Esophagus squamous epithelium (tissue), 4 donors: ENCODE results near the gene PPP1R1A.

Experiments
- CTCF ChIP-seq, 6 experiments: fragments of 450-650 bp in 4 of 6; fragments of 200-600 bp in 2 of 6; sonication (generic) in 2 of 6; IDR thresholded peaks; one replicate each; pipeline ENCODE4 v1.5.1; 2016 to 2019; ENCODE audit warnings: antibody characterized with exemption in 6 of 6, mild to moderate bottlenecking in 4 of 6, moderate library complexity in 4 of 6
- POLR2A ChIP-seq, 4 donors: fragments of 450-650 bp; IDR thresholded peaks; one replicate each; pipeline ENCODE4 v1.6.1; 2017; ENCODE audit warnings: antibody characterized with exemption in 4 of 4, mild to moderate bottlenecking in 4 of 4, moderate library complexity in 3 of 4

GRCh38 chr12:54583726-54584125 lies 4.7 kb downstream of the PPP1R1A start:
- TF ChIP-seq CTCF (IDR thresholded peaks at IDR 0.05) (no peak), POLR2A (IDR thresholded peaks at IDR 0.05) (no peak)
